Heart right ventricle (tissue), 16 donors: ENCODE measurements around the gene DNTT. TPM values are rescaled to one million over a fixed set of nuclear protein-coding genes. Genes with fewer than 3 reads are reported as not detected.

Experiments
- ATAC-seq, 8 donors: fragments of 200-7000 bp; cut with Tn5 transposase; one replicate each; pipeline ENCODE4 v1.9.1; 2020; ENCODE audit warnings: mild to moderate bottlenecking in 8 of 8, moderate library complexity in 8 of 8, moderate number of reproducible peaks in 1 of 8
- DNase-seq, 2 donors: peaks; one replicate each; pipeline ENCODE4 v3.0.0-alpha.2; 2020
- H3K27ac ChIP-seq, 10 donors: fragments of 200-600 bp; sonication (generic) in 2 of 10; one replicate each; pipeline versions ENCODE4 v1.5.0 to v1.8.0; 2020 to 2022; ENCODE audit warnings: mild to moderate bottlenecking in 3 of 10
- H3K27me3 ChIP-seq, 7 donors: fragments of 200-600 bp; one replicate each; pipeline ENCODE4 v1.8.0; 2021 to 2022; ENCODE audit warnings: mild to moderate bottlenecking in 2 of 7
- H3K36me3 ChIP-seq, 9 donors: fragments of 200-600 bp; sonication (generic) in 1 of 9; one replicate each; pipeline versions ENCODE4 v1.5.0 to v1.8.0; 2020 to 2022; ENCODE audit warnings: mild to moderate bottlenecking in 2 of 9
- H3K4me1 ChIP-seq, 9 donors: fragments of 200-600 bp; sonication (generic) in 1 of 9; one replicate each; pipeline versions ENCODE4 v1.5.0 to v1.8.0; 2020 to 2022; ENCODE audit warnings: mild to moderate bottlenecking in 4 of 9
- H3K4me3 ChIP-seq, 10 donors: fragments of 200-600 bp; sonication (generic) in 2 of 10; one replicate each; pipeline versions ENCODE4 v1.5.0 to v1.8.0; 2020 to 2022; ENCODE audit warnings: mild to moderate bottlenecking in 7 of 10, moderate library complexity in 2 of 10
- H3K9me3 ChIP-seq, 11 donors: fragments of 200-600 bp in 10 of 11; sonication (generic) in 2 of 11; one replicate each; pipeline versions ENCODE4 v1.5.0 to v1.8.0; 2013 to 2022; ENCODE audit warnings: mild to moderate bottlenecking in 2 of 11, control low read depth in 1 of 11, moderate library complexity in 1 of 11
- WGBS, 2 donors: extraction: QIAGEN DNeasy Blood & Tissue Kit; methylation state at CpG; one replicate each; pipeline ENCODE4 v1.1.7; 2013; ENCODE audit warnings: inconsistent platforms in 1 of 2; 5-methylcytosine and 5-hydroxymethylcytosine counted together
- intact Hi-C, 10 donors: fragments of 100-400 bp; cut with DNase I; formaldehyde crosslinking; loops; one replicate each; pipeline versions ENCODE4 v1.11.1 to v1.14.2; 2022
- polyA plus RNA-seq, 2 donors: library from polyadenylated mRNA; stranded (reverse); fragments of 200-250 nt; gene quantifications; one replicate each; pipeline ENCODE4 v1.2.3, GENCODE V29; 2013
- total RNA-seq, 10 donors: library from RNA; stranded (reverse); fragmentation: NEBNext Ultra II Directional in 3 of 10; extraction: Animal tissue kit (Norgen Biotek cat#: 25700) in 3 of 10; gene quantifications; one replicate each; pipeline versions ENCODE4 v1.2.1 to v1.2.4, GENCODE V29; 2021 to 2023
- TF ChIP-seq, protein P1 (sequence below), 9 donors: fragments of 200-600 bp; sonication (generic) in 2 of 9; IDR thresholded peaks; one replicate each; pipeline versions ENCODE4 v1.5.0 to v1.8.0; 2021 to 2022; ENCODE audit warnings: antibody characterized with exemption in 9 of 9, mild to moderate bottlenecking in 5 of 9, moderate library complexity in 1 of 9
- donor health status: Arrhythmogenic right ventricular cardiomyopathy.
- donor health status: ischemic (EF 13 %, LVEDD 7.1; RV severe dilation, severe dysfunction).
- donor health status: healthy with polysubstance abuse.
- donor health status: DM: no; HTN: yes; CAD: no.
- donor health status: DM: no; HTN: no; CAD: no.
- donor health status: ischemic (EF 25% LVEDD 6.9; RV normal size, moderate dysfunction).
- donor health status: ischemic (EF 25% LVEDD 5.7; RV mildly dilated, moderate dysfunction).
- donor health status: healthy.
- donor health status: DM: yes; HTN: yes; CAD: no.
- donor health status: Ischemic cardiomyopathy.
- donor health status: ischemic (EF 35%, LVEDD 5.7; RV mildly dilated, moderate dysfunction).
- donor health status: nonischemic (EF 11% LVEDD 7.7; RV severe dilation, severe dysfunction).
- donor health status: DM: yes; HTN: yes; CAD: no.
- donor health status: PGD.
- donor health status: ischemic (EF 29% LVEDD 5.4; RV normal size, mild dysfunction).
- donor health status: nonischemic (EF 23%, LVEDD 6.1; RV moderate dilation, normal function).

The DNTT gene
- total and polyA plus RNA-seq, 12 donors = not detected

DNA sequence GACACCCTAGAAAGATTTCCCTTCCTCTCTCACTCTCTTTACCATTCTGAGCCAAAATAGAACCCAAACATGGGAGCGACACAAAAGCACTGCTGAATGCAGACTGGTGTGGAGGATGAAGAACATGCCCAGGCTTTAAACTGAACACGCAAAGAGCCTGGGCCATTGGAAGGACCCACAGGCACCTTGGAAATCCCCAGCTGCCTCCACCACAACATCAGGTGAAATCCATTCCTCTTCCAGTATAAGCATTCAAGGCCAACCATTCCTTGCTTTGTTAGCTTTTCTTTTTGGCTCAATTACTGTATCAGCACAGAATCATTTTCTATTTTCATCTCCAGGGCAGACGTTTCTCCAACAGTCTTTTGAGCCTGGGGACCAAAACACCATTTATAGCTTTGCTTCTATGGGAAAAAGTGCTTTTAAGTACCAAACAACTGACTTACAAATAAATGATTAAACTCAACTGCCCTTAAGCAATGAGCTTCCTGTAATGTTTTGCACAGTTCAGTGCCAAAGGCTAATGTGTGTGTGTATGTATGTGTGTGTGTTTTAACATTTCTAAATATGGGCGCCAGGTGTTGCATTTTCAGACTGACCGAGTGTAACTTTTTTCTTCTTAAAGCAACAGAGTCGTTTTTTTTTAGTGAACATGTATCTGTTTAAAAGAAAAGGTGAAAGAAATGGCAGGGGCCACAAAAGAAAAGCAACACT is 16.7 kb upstream of the DNTT start:
- ATAC-seq (peak in 1 of 8 donors; percentile 37), DNase-seq (no peak)
- Histone ChIP-seq H3K4me1 (peaks cover 0 to 6% (median 0%) of the 10 kb centered on the region in 9 donors), H3K4me3 (no peak overlapping the region), H3K27ac (no peak overlapping the region), H3K36me3 (no peaks in the 10 kb centered on the region), H3K9me3 (no peaks in the 10 kb centered on the region), H3K27me3 (peaks cover 0 to 48% (median 12%) of the 10 kb centered on the region in 7 donors)
- intact Hi-C loops = loop anchor here in 1 of 10 donors (5.0 kb wide), 1 partner anchor 55 kb away; no protein-coding TSS in a partner anchor
- WGBS, 2 donors = 34 to 41% methylated on average over 6 of the region's 6 CpGs
- TF ChIP-seq, protein P1, sequence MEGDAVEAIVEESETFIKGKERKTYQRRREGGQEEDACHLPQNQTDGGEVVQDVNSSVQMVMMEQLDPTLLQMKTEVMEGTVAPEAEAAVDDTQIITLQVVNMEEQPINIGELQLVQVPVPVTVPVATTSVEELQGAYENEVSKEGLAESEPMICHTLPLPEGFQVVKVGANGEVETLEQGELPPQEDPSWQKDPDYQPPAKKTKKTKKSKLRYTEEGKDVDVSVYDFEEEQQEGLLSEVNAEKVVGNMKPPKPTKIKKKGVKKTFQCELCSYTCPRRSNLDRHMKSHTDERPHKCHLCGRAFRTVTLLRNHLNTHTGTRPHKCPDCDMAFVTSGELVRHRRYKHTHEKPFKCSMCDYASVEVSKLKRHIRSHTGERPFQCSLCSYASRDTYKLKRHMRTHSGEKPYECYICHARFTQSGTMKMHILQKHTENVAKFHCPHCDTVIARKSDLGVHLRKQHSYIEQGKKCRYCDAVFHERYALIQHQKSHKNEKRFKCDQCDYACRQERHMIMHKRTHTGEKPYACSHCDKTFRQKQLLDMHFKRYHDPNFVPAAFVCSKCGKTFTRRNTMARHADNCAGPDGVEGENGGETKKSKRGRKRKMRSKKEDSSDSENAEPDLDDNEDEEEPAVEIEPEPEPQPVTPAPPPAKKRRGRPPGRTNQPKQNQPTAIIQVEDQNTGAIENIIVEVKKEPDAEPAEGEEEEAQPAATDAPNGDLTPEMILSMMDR (IDR thresholded peaks at IDR 0.05) = no peak

DNA sequence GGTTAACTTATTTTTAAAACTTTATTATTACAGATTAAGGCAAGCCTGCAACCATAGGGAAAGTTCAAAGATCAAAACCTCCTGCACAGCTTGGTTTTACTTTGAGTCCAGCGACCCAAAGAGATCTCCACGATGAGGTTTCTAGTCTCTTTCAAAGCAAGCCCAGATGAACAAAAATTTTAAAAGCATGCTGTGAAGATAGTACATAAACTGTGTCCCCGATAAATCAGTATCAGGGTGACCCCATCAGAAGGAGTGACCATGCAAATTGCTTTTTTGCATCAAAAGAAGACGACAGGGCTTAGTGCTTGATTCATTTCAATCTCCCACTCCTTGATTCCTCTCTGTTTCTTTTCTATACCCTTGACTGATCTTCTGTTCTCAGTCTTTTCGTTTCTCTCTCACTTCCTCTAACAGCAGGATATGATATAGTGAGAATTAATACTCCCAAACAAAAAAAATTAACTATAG is 16.0 kb upstream of the DNTT start:
- Histone ChIP-seq H3K27me3 (peaks cover 0 to 48% (median 12%) of the 10 kb centered on the region in 7 donors), H3K27ac (no peak overlapping the region), H3K4me3 (no peak overlapping the region), H3K9me3 (no peaks in the 10 kb centered on the region), H3K4me1 (peaks cover 0 to 6% (median 0%) of the 10 kb centered on the region in 9 donors), H3K36me3 (no peaks in the 10 kb centered on the region)
- TF ChIP-seq, protein P1 (IDR thresholded peaks at IDR 0.05) = no peak
- no peak for DNase-seq
- no peak for ATAC-seq
- intact Hi-C loops = loop anchor here in 1 of 10 donors (5.0 kb wide), 1 partner anchor 56 kb away; no protein-coding TSS in a partner anchor
- WGBS, 2 donors = 53% methylated on average over 5 of the region's 5 CpGs

DNA sequence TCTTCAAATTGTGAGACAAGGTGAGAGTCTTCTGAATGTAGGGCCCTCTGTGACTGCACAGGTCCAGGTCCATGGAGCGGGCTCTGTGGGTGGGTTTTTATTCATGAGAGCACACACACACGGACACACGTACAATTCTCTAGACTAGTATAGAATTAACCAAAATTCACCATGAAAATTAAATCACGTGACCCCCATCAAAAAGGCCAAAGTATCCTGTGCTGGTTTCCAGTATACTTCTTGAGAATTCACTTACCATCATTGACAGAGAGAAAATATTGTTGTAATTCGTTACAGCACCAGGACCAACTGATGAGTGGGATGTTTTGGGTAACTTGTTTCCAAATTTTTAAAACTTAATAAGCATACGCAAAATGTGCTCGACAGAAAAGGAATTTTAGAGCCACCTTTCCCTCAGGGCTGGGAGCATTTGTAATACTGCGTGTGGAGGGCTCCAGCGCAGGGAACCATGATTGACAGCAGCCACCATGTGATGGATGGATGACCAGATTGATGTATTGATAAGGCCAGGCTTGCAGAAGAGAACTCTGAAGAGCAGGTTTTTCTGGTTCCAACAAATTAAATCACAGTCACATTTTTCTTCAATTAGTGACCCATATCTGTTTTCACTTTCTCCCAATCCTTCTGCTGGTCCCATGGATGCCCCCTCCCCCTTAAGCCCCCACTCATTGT is 14.9 kb upstream of the DNTT start:
- DNase-seq = no peak
- Histone ChIP-seq H3K27ac (no peak overlapping the region), H3K9me3 (no peaks in the 10 kb centered on the region), H3K4me1 (peaks cover 0 to 6% (median 0%) of the 10 kb centered on the region in 9 donors), H3K36me3 (no peaks in the 10 kb centered on the region), H3K27me3 (peaks cover 0 to 56% (median 17%) of the 10 kb centered on the region in 7 donors), H3K4me3 (no peak overlapping the region)
- intact Hi-C loops = loop anchor here in 1 of 10 donors (5.0 kb wide), 1 partner anchor 57 kb away; no protein-coding TSS in a partner anchor
- TF ChIP-seq, protein P1 (IDR thresholded peaks at IDR 0.05) = no peak
- no peak for ATAC-seq
- WGBS, 2 donors = 89 to 92% methylated on average over 9 of the region's 9 CpGs

DNA sequence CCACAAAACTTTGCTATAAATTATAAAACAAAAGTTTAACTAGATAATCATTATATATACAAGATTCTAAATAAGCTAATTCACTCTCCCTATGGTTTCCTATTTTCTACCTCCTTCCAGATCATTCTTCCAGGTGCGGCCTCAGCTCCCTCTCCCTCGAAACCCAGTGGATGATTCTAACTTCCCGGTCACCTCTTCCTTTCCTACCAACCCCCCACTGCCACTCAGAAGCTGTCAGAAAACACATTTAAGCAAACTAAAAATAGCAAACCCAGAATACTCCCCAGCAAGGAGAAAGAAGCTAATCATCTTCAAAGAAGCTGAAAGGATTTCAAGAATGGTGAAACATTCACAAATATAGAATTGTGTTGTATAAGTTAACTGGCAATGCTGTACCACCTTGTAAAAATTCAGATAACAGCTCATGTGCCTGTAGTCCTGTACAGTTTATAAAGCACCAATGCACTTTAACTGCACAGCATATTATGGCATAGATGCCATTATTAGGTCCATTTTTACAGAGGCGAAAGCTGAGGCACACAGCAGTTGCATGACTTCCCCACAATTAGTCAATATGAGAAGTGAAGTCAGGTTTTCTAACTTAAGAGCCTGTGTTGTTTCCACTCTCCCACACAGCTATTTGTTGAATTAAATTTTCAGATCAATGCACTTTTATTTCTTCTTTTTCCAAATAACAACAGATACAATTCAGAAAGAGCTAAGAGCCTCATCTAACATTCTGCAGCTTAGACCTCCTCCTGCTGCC is 13.7 kb upstream of the DNTT start:
- Histone ChIP-seq H3K27ac (no peak overlapping the region), H3K27me3 (peaks cover 0 to 61% (median 29%) of the 10 kb centered on the region in 7 donors), H3K4me1 (peaks cover 0 to 6% (median 0%) of the 10 kb centered on the region in 9 donors), H3K9me3 (no peaks in the 10 kb centered on the region), H3K4me3 (no peak overlapping the region), H3K36me3 (no peaks in the 10 kb centered on the region)
- DNase-seq (no peak), ATAC-seq (no peak)
- TF ChIP-seq, protein P1 (IDR thresholded peaks at IDR 0.05) = no peak
- intact Hi-C loops = loop anchor here in 9 of 10 donors (2.0 to 10.0 kb wide), 5 partner anchors 58 to 278 kb away; no protein-coding TSS in a partner anchor
- 64 to 66% methylated on average over 4 of the region's 4 CpGs for WGBS, 2 donors
